HG03521 (cell line): ENCODE data around the gene C2orf68.
A peak's percentile ranks its signal among the peaks of the same experiment; 100 is the strongest.
"Not testable (repeated sequence)": the region's sequence is repeated elsewhere in the genome, so short reads cannot be mapped to it uniquely, and the experiment has no call there.

Source experiments
- ATAC-seq: cut with Tn5 transposase; IDR thresholded peaks from one replicate; pipeline ENCODE4 v1.9.1; 2021; ENCODE audit warnings: mild to moderate bottlenecking, moderate library complexity; ENCODE audit not compliant: unreplicated experiment

Gene C2orf68, protein sequence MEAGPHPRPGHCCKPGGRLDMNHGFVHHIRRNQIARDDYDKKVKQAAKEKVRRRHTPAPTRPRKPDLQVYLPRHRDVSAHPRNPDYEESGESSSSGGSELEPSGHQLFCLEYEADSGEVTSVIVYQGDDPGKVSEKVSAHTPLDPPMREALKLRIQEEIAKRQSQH

GRCh38 chr2:85611705-85612587 is at the start of gene C2orf68:
C2orf68 (minus strand) TSS chr2:85612066; CDS start chr2:85611984, 82 bp downstream.
- ATAC-seq: peak; percentile 62

DNA sequence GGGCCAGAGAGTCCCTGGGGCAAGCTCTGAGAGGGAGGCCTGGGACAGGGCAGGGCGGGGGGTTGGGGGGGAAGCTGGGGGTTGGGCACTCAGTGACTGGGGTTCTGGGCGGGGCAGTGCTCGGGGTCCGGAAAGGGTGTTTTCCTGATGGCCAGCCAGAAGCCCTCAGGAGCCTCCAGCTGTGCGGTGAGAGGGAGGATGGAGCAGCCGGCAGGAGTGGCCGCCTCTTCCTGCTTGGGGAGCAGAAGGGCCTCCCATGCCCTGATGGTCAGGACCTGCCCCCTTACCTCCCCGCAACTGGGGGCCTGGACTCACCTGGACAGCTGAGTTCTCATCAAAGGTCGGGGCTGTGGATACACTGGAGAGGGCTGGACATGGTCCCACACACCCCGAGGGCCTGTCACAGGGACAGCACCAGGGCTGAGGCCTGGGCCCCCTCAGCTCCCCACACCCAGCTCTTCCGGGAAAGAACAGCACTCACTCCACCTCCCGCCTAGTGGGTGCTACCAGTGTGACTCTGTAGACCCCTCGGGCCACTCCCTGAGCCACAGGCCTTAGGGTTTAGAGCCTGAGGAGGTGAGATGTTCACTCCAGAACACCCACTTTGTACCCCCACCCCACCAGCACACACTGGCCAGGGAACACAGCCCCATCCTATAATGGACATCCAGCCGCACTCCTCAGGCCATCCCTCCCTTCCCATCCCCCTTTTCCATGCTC is 49.4 kb upstream of the C2orf68 start:
- ATAC-seq: no peak

DNA sequence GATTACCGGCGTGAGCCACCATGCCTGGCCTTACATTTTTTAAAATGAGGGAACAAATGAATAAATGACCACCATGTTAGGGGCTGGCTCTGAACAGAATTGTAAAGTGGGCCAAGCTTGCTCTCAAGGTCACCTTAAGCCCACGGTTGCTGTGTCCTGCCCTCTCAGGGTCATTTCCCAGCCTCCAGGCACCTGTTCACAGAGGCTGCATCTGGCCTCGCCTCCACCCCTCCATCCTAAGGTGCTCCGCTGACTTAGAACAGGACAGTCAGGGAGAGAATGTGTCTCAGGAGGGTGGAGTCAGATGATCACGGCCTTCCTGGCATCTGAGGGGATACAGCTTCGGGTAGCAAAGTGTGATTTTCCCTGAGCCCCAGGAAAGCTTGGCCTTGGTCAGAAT is 48.9 kb upstream of the C2orf68 start:
- no peak for ATAC-seq

DNA sequence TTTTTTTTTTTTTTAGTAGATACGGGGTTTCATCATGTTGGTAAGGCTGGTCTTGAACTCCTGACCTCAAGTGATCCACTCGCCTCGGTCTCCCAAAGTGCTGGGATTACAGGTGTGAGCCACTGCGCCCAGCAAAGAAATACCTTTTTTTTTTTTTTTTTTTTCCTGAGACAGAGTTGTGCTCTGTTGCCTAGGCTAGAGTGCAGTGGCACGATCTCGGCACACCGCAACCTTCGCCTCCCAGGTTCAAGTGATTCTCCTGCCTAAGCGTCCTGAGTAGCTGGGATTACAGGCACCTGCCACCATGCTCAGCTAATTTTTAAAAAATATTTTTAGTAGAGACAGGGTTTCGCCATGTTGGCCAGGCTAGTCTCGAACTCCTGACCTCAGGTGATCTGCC is 48.4 kb upstream of the C2orf68 start:
- not testable (repeated sequence) for ATAC-seq

DNA sequence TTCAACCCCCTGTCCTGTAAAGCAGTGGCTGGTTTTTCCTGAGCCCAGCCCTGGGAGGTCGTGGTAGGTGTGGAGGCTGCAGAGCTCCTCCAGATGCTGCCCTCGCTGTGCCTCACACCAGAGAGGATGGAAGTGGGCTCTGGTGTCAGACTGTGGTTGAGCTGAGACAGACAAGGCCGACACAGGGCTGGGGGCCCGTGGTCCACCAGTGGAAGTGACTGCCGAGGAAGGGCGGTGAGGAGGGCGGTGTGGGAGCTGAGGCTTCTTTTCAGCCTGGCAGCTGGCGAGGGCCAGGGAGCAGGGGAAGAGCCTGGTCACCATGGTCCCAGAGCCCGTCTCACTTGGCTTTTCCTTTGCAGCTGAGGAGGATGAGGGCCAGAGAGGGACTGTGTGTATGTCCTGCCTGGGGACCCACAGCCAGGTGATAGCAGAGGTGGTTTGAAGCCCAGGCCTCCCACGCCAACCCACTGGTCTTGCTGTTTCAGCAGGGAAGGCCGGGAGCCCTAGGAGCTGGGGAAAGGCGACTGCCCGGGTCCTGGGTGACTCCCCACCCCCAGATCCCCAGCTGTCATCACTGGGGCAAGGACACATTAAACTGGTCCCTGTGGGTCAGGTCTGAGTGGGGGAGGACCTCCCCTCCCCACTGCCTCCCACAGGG is 47.6 kb upstream of the C2orf68 start:
- ATAC-seq: no peak

GRCh38 chr2:85657399-85657798 is 45.5 kb upstream of the C2orf68 start:
- not testable (repeated sequence) for ATAC-seq

- ATAC-seq: no peak
Measured at GRCh38 chr2:85656468-85656867, 44.6 kb upstream of the C2orf68 start.

GRCh38 chr2:85655961-85656417 is 44.1 kb upstream of the C2orf68 start:
- ATAC-seq: no peak

GRCh38 chr2:85653996-85654395 is 42.1 kb upstream of the C2orf68 start:
- no peak for ATAC-seq

DNA sequence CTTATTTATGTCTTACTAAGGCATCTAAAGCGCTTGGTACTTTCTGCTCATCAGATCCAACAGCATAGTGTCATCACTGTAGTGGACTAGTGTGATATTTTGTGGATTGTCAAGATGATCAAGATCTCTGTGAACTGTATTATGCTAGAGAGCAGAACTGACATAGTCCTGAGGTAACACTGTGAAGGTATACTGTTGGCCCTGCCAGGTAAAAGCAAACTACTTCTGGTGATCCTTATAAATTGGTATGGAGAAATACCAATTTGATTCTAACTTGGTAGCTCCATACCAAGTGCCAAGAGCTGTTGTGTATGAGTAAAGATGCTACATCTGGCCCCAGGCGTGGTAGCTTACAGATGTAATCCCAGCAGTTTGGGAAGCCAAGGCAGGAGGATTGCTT is 40.2 kb upstream of the C2orf68 start:
- ATAC-seq: no peak

DNA sequence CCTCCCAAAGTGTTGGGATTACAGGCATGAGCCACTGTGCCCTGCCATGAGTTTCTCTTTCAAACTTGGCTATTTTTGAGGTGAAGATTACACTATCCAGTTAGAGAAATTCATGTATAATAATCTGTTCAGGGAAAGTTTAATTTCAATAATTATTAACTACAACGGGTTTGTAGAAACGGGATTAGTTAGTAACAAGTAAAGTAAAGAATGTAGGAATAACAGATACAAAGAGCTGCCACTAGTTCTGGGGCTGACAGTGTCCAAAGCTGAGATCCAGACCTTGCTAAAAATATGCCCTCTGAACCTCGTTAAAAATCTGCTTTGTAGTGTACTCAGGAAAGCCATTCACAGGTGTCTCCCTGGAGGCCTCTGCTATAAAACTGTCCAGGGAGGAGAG is 39.2 kb upstream of the C2orf68 start:
- ATAC-seq: no peak

DNA sequence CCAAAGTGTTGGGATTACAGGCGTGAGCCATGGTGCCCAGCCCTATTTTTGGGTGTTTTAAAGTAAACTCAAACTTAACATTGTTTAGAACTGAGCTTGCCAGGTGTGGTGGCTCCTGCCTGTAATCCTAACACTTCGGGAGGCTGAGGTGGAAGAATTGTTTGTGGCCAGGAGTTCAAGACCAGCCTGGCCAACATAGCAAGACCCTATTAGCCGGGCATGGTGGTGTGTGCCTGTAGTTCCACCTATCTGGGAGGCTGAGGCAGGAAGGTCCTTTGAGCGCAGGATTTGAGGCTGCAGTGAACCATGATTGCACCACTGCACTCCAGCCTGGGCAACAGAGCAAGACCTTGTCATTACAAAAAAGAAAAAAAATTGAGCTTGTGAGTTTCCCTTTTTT is 38.6 kb upstream of the C2orf68 start:
- ATAC-seq: no peak

GRCh38 chr2:85649201-85650190 is 37.6 kb upstream of the C2orf68 start:
- ATAC-seq: no peak

DNA sequence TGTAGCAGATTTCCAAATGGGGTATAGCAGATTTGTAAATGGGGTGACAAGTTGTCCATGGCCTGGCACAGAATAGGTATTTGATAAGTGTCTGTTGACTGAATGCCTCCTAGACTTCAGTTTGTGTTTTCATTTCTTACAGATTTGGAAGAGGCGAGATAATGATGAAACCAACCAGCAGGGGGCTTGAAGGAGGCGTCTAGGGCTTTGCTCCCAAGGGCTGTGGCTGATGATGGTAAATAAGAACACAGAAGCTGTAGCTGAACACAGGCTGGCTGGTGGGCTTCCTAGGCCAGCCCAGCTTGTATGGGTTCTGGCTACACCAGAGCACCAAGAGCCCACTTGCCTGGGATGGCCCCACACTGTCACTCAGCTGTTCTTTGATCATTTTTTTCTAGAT is 36.8 kb upstream of the C2orf68 start:
- no peak for ATAC-seq

DNA sequence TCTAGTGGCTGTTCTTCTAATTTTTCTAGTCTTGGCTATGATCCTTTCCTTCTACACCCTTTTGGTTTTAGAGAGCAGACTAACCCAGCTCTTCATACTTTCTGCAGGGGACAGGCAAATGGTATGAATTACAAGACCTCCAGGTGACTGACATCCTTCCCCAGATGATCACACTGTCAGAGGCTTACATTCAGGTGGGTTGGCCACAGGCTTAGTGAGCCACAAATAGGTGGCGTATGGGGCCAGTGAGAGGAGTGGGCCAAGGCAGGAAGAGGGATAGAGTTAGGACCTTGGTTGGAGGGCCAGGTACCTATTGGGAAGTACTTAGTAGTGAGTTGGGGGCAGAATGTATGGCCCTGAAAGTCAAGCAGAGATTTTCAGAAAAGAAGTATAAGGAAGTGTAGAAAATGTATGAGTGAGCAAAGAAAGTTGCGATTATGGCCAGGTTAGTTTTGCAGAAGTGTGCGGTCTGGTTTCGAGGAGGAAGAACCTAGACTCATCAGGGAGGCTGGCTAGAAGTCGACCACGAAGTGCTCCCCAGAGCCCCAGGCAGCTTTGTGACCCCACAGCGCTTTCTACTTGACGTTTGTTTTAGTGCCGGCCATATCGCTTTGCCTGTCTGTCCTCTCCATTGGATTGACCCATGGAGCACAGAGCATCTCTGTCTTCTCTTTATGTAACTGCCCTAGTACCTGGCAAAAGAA is 36.1 kb upstream of the C2orf68 start:
- peak; percentile 59 for ATAC-seq

GRCh38 chr2:85646166-85646565 is 34.3 kb upstream of the C2orf68 start:
- no peak for ATAC-seq

DNA sequence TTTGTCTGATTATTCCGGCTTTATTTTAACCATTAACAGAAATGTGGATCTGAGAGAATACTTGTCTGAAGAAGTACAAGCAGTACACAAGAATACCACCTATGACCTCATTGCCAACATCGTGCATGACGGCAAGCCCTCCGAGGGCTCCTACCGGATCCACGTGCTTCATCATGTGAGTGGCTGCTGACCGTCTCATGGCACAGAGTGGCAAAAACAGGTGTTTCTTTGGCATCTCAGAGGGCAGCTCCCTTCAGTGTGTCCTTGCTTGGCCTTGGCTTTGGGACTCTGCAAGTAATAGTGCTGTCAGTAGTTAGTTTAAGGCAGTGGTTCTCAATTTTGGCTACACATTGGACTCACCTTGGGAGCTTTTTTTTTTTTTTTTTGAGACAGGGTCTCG is 33.0 kb upstream of the C2orf68 start:
- no peak for ATAC-seq

DNA sequence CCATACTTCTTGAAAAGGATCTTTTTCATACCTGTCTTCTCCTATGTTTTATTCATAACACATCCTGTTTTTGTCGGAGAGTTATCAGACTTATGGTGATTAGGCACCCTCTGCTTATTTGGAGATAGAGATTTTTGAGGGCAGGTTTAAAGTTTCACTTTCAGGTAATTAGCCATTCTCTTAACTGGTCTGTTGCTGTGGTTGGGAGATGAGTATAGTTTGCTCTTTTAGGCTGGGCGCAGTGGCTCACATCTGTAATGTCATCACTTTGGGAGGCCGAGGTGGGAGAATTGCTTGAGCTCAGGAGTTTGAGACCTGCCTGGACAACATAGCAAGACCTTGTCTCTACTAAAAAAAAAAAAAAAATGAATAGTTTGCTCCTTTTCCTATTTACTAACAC is 30.9 kb upstream of the C2orf68 start:
- peak; percentile 72 for ATAC-seq

DNA sequence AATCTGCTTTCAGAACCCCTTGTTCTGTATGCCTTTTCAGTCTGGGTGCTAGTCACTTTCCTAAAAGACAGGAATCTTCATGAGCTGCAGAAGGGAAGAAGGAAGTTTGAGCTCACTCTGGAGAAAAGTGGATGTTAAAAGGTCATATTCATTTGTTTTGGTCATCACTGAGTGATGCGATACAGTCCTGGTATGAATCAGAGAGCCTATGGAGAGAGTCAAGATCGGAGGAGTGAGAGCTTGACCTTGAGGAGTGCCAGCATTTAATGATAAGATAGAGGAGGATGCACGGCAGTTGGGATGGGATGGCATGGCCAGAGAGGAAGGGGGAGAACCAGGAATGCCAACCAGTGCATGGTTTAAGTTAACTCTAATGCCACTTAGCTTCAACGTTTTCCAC is 23.8 kb upstream of the C2orf68 start:
- no peak for ATAC-seq
